GM12878 (cell line): Measurements from ENCODE around the gene VN1R5.

Experiments
- BHLHE40 ChIP-seq, 2 experiments: fragments of 450-650 bp in 1 of 2; IDR thresholded peaks; 2 replicates each; pipeline ENCODE4 v1.6.1; 2011 to 2017; ENCODE audit warnings: low read depth in 2 of 2, borderline replicate concordance in 1 of 2, improper control_type of control experiment in 1 of 2, low read length in 1 of 2, mild to moderate bottlenecking in 1 of 2
- CTCF ChIP-seq, 3 experiments: IDR thresholded peaks in 2 of 3; conservative IDR thresholded peaks in 1 of 3; 2 replicates each; pipeline ENCODE4 v1.5.1; 2011; ENCODE audit warnings: low read depth in 3 of 3, low read length in 3 of 3, mild to moderate bottlenecking in 3 of 3, control low read depth in 2 of 3, moderate library complexity in 2 of 3, inconsistent platforms in 1 of 3, mixed read lengths in 1 of 3; ENCODE audit not compliant: control insufficient read depth in 2 of 3, insufficient read depth in 1 of 3; ENCODE audit errors: extremely low read depth in 1 of 3
- EP300 ChIP-seq, 2 experiments: fragments of 150-350 bp in 1 of 2; IDR thresholded peaks; 2 replicates each; pipeline ENCODE4 v1.6.1; 2011 to 2012; ENCODE audit warnings: low read depth in 2 of 2, low read length in 2 of 2, borderline replicate concordance in 1 of 2, improper control_type of control experiment in 1 of 2, inconsistent platforms in 1 of 2; ENCODE audit not compliant: control insufficient read depth in 1 of 2
- EZH2 ChIP-seq: IDR thresholded peaks from 2 replicates; pipeline ENCODE4 v1.6.1; 2012; ENCODE audit warnings: low read depth, mild to moderate bottlenecking, control low read depth, inconsistent platforms, low read length, borderline replicate concordance; ENCODE audit not compliant: control insufficient read depth
- HDAC2 ChIP-seq: fragments of 200-600 bp; sonication (generic); IDR thresholded peaks from 2 replicates; pipeline ENCODE4 v1.6.1; 2017
- NFXL1 ChIP-seq: fragments of 450-650 bp; IDR thresholded peaks from 2 replicates; pipeline ENCODE4 v1.6.1; 2017; ENCODE audit warnings: antibody characterized with exemption, mild to moderate bottlenecking, borderline replicate concordance
- POLR2A ChIP-seq: IDR thresholded peaks from 2 replicates; pipeline ENCODE4 v1.6.1; 2011; ENCODE audit warnings: low read depth, mild to moderate bottlenecking, low read length
- SMC3 ChIP-seq: IDR thresholded peaks from 2 replicates; pipeline ENCODE4 v1.6.1; 2011; ENCODE audit warnings: low read length, improper control_type of control experiment, borderline replicate concordance
- TAF1 ChIP-seq: IDR thresholded peaks from 2 replicates; pipeline ENCODE4 v1.6.1; 2011; ENCODE audit warnings: mild to moderate bottlenecking, low read depth, low read length, borderline replicate concordance
- ZNF274 ChIP-seq: IDR thresholded peaks from one replicate; pipeline ENCODE4 v1.8.0; 2011; ENCODE audit not compliant: insufficient read length, insufficient read depth
- ZSCAN29 ChIP-seq: fragments of 450-650 bp; IDR thresholded peaks from 2 replicates; pipeline ENCODE4 v1.6.1; 2017; ENCODE audit warnings: mild to moderate bottlenecking, moderate library complexity

- no peak for TF ChIP-seq POLR2A
- TF ChIP-seq ZSCAN29: no peak
- TF ChIP-seq CTCF (IDR thresholded peaks at IDR 0.05 in 2 of 3, conservative IDR thresholded peaks at IDR 0.05 in 1 of 3; ENCODE audit: control insufficient read depth in 2 of 3, extremely low read depth in 1 of 3, insufficient read depth in 1 of 3, low read depth in 3 of 3, low read length in 3 of 3): no peak
- TF ChIP-seq EP300 (IDR thresholded peaks at IDR 0.05; ENCODE audit: borderline replicate concordance in 1 of 2, control insufficient read depth in 1 of 2, low read depth in 2 of 2, low read length in 2 of 2): no peak
- TF ChIP-seq TAF1: no peak
- TF ChIP-seq BHLHE40 (IDR thresholded peaks at IDR 0.05; ENCODE audit: borderline replicate concordance in 1 of 2, low read depth in 2 of 2, low read length in 1 of 2): no peak
- TF ChIP-seq NFXL1: no peak
- TF ChIP-seq ZNF274: no peak
- no peak for TF ChIP-seq EZH2
- no peak for TF ChIP-seq SMC3
- TF ChIP-seq HDAC2: no peak
These were observed 35.3 kb downstream of the VN1R5 start for GRCh38 chr1:247291161-247291560.
